ENCODE results near the gene FBXW5.

FBXW5 gene

DNA sequence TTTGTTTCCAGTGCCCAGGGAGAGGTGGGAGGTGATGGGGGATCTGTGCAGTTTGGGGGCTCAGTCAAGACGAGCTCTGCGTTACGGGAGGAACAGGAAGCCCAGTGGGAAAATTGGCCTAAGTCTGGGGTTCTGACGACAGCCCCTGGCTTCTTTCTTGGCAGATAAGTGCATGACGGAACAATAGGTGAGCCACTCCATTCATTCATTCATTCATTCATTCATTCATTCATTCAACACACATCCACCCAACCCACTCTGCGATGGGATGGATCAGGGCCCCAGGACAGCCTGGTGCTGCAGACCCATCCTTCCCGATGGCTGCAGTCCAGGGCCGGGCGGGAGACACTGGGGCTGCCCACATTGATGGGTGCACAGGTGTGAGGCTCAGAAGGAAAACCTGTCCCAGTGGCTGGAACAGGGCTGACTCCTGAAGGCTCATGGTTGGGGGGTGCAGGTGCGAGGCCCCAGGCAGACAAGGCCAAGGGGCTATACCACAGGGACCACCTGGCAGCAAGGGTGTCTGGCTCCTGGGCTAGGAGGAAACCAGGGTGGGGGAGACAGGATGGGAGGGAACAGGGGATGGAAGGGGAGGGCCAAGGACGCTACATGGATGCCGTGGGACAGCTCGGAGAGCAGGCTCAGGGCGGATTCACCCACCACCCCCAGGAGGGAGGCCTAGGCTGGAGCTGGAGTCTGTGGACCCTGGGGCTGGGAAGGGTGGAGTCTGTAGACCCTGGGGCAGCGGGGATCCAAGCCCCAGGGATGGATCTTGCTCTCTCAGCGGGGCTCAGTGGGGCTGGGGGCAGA, 36.3 kb upstream of the FBXW5 start:
- TF ChIP-seq CTCF (conservative IDR thresholded peaks at IDR 0.05), result no peak
- no peak overlapping the region for H3K27ac ChIP-seq

- no peak for TF ChIP-seq CTCF (conservative IDR thresholded peaks at IDR 0.05)
Measured at GRCh38 chr9:136979769-136980587, 35.4 kb upstream of the FBXW5 start.

DNA sequence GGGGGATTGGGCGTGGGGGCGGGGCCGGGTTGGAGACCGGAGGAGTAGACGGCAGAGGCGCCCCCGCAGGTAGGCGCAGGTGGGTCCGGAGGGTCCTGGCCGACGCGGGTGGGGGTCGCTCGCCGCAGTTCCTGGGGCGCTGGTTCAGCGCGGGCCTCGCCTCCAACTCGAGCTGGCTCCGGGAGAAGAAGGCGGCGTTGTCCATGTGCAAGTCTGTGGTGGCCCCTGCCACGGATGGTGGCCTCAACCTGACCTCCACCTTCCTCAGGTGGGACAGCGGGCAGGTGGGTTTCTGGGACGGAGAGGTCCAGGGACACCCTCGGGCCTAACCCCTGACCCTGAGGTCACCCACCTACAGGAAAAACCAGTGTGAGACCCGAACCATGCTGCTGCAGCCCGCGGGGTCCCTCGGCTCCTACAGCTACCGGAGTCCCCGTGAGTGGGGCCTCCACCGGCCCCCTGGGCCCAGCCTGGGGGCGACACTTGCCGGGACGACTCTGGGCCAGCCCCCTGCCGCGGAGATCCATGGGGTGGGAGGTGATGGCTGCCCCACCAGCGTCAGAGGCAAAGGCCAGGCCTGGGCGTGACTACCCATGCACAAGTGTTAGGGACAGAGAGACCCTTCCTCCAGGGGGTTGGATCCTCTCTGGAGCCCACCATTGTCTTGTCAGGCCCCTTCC, 34.5 kb upstream of the FBXW5 start:
- TF ChIP-seq CTCF (conservative IDR thresholded peaks at IDR 0.05), result no peak
- H3K27ac ChIP-seq, result no peak overlapping the region

More at GRCh38 chr9:136979769-136980587, 35.4 kb upstream of the FBXW5 start:
- H3K27ac ChIP-seq, result no peak overlapping the region

DNA sequence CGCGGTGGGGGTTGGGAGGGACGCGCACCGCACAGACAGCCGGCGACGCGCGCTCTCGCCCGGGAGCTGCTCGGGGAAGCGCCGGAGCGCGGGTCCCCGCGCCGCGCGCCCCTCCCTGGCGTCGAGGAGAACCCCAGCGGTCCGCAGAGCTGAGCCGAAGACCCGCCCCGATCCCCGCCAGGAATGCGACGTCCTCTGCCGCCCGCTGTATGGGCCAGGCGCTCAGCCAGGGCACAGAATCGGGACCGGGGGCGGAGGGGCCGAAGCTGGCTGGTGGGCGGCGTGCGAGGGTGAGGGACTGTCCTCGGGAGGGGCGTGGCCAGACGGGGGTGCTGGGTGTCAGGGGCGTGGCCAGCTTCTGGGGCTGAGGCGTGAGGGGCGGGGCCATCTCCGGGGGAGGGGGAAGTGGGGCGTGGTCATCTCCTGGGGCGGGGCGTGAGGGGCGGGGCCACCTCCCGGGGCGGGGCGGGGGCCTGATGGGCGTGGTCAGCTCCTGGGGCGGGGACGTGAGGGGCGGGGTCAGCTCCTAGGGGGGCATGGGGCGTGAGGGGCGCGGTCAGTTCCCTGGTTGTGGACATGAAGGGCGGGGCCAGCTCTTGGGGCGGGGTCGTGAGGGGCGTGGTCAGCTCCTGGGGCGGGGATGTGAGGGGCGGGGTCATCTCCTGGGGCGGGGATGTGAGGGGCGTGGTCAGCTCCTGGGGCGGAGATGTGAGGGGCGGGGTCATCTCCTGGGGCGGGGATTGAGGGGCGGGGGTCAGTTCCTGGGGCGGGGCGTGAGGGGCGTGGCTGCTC, 33.7 kb upstream of the FBXW5 start:
- no peak for TF ChIP-seq CTCF (conservative IDR thresholded peaks at IDR 0.05)
- H3K27ac ChIP-seq, result peak overlapping the region; percentile 31; the same call in 1 of the 2 replicates

- peak overlapping the region; percentile 31; the same call in 1 of the 2 replicates for H3K27ac ChIP-seq
- no peak for TF ChIP-seq CTCF (conservative IDR thresholded peaks at IDR 0.05)
Measured at GRCh38 chr9:136977649-136978072, 33.1 kb upstream of the FBXW5 start.

DNA sequence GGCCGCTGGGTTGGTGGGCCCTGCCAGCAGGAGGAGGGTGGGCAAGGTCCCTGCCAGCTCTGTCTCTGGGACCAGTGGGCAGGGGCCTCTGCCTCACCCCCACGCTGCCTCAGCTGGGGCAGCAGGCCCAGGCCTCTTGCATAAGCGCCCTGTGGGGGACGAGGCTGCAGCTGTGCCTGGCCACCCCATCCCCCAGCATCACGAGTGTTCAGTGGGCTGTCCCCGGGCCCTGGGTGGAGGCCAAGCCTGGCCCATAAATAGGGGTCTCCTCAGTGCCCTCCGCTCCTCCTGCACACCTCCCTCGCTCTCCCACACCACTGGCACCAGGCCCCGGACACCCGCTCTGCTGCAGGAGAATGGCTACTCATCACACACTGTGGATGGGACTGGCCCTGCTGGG, 32.7 kb upstream of the FBXW5 start, which contains the start of gene PTGDS:
TSS of gene PTGDS (plus strand) at position 282 of the 400 bp plus-strand sequence. CDS start at position 357, 75 bp downstream.
- no peak for TF ChIP-seq CTCF (conservative IDR thresholded peaks at IDR 0.05)
- peak within 1 kb of the TSS; percentile 31; the same call in 1 of the 2 replicates for H3K27ac ChIP-seq
